KMS-11 (cell line): ENCODE results near the gene VHLL.

Source experiments
- H2AFZ ChIP-seq: fragments of 200-600 bp; sonication (generic); 2 replicates; pipeline ENCODE4 v1.6.1; 2016; ENCODE audit warnings: antibody characterized with exemption, mixed run types, low read depth
- H3K27ac ChIP-seq: fragments of 200-600 bp; sonication (generic); 2 replicates; pipeline ENCODE4 v1.6.1; 2016; ENCODE audit warnings: mild to moderate bottlenecking, mixed run types
- H3K27me3 ChIP-seq: fragments of 200-600 bp; sonication (generic); 2 replicates; pipeline ENCODE4 v1.6.1; 2017; ENCODE audit warnings: mild to moderate bottlenecking, low read depth, mixed run types, moderate library complexity; ENCODE audit not compliant: insufficient read depth
- H3K36me3 ChIP-seq: fragments of 200-600 bp; sonication (generic); 2 replicates; pipeline ENCODE4 v1.6.1; 2017; ENCODE audit warnings: mild to moderate bottlenecking, mixed run types; ENCODE audit not compliant: insufficient read depth
- H3K4me1 ChIP-seq: fragments of 200-600 bp; sonication (generic); 2 replicates; pipeline ENCODE4 v1.6.1; 2016; ENCODE audit warnings: mild to moderate bottlenecking, low read depth, mixed run types; ENCODE audit not compliant: poor library complexity, severe bottlenecking
- H3K4me2 ChIP-seq: fragments of 200-600 bp; sonication (generic); 2 replicates; pipeline ENCODE4 v1.7.0; 2016; ENCODE audit warnings: mild to moderate bottlenecking, mixed run types
- H3K4me3 ChIP-seq: fragments of 200-600 bp; sonication (generic); IDR thresholded peaks from 2 replicates; pipeline ENCODE4 v1.6.1; 2017; ENCODE audit warnings: low read depth, low read length, mixed read lengths; ENCODE audit not compliant: insufficient read depth
- H3K79me2 ChIP-seq: fragments of 200-600 bp; sonication (generic); 2 replicates; pipeline ENCODE4 v1.6.1; 2016; ENCODE audit warnings: low read depth, mixed run types; ENCODE audit not compliant: insufficient read depth
- H3K9ac ChIP-seq: fragments of 200-600 bp; sonication (generic); 2 replicates; pipeline ENCODE4 v1.6.1; 2016; ENCODE audit warnings: mild to moderate bottlenecking, mixed run types
- H4K20me1 ChIP-seq: fragments of 200-600 bp; sonication (generic); 2 replicates; pipeline ENCODE4 v1.6.1; 2016; ENCODE audit warnings: mild to moderate bottlenecking, mixed run types; ENCODE audit not compliant: insufficient read depth
- CTCF ChIP-seq: fragments of 200-600 bp; sonication (generic); conservative IDR thresholded peaks from 2 replicates; pipeline ENCODE4 v1.6.1; 2017; ENCODE audit warnings: low read depth, mild to moderate bottlenecking, antibody characterized with exemption, low read length, moderate library complexity, mixed read lengths

Gene VHLL

DNA sequence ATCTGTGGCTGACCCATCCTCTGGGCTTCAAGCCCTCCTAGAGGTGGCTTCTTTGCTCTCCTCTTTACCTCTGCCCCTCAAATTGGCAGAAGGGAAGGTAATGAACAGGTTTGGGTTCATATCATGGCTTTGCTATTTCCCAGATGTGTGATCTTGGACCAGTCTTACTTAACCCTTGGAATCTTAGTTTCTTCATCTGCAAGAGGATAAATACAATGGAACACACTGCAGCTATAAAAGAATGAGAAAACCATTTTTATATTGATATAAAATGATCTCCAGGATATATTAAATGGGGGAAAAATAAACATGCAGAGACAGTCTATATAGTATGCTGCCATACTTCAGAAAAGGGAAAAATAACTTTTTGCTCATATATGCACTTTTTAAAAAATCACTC is 9.2 kb downstream of the VHLL start:
- Histone ChIP-seq H3K9ac (no peak overlapping the region), H2AFZ (no peak overlapping the region), H3K4me3 (no peak overlapping the region), H3K79me2 (no peaks in the 10 kb centered on the region), H3K4me1 (peaks cover 15% of the 10 kb centered on the region), H3K36me3 (no peaks in the 10 kb centered on the region), H3K27me3 (no peaks in the 10 kb centered on the region), H3K27ac (no peak overlapping the region), H4K20me1 (no peaks in the 10 kb centered on the region), H3K4me2 (no peak overlapping the region)
- TF ChIP-seq CTCF, result no peak

GRCh38 chr1:156286061-156286460 is 13.0 kb downstream of the VHLL start:
- Histone ChIP-seq H3K9ac (no peak overlapping the region), H2AFZ (no peak overlapping the region), H3K79me2 (peaks cover 31% of the 10 kb centered on the region), H4K20me1 (no peaks in the 10 kb centered on the region), H3K27ac (no peak overlapping the region), H3K36me3 (no peaks in the 10 kb centered on the region), H3K27me3 (no peaks in the 10 kb centered on the region), H3K4me1 (peaks cover 27% of the 10 kb centered on the region), H3K4me2 (no peak overlapping the region), H3K4me3 (no peak overlapping the region)
- no peak for TF ChIP-seq CTCF

GRCh38 chr1:156285437-156285836 is 13.7 kb downstream of the VHLL start:
- H3K4me1 ChIP-seq, result peaks cover 27% of the 10 kb centered on the region
- H3K4me2 ChIP-seq, result no peak overlapping the region
- H3K4me3 ChIP-seq, result no peak overlapping the region
- peaks cover 6% of the 10 kb centered on the region for H4K20me1 ChIP-seq
- H3K27me3 ChIP-seq, result no peaks in the 10 kb centered on the region
- no peak for TF ChIP-seq CTCF
- no peak overlapping the region for H3K9ac ChIP-seq
- H2AFZ ChIP-seq, result no peak overlapping the region
- no peak overlapping the region for H3K27ac ChIP-seq
- H3K79me2 ChIP-seq, result peaks cover 37% of the 10 kb centered on the region
- no peaks in the 10 kb centered on the region for H3K36me3 ChIP-seq

- H3K79me2 ChIP-seq, result peaks cover 44% of the 10 kb centered on the region
- H3K4me1 ChIP-seq, result peaks cover 31% of the 10 kb centered on the region
- no peak overlapping the region for H3K27ac ChIP-seq
- TF ChIP-seq CTCF, result no peak
- H3K4me3 ChIP-seq, result no peak overlapping the region
- H3K36me3 ChIP-seq, result no peaks in the 10 kb centered on the region
- H3K27me3 ChIP-seq, result no peaks in the 10 kb centered on the region
- H4K20me1 ChIP-seq, result peaks cover 12% of the 10 kb centered on the region
- no peak overlapping the region for H3K4me2 ChIP-seq
- H2AFZ ChIP-seq, result no peak overlapping the region
- H3K9ac ChIP-seq, result no peak overlapping the region
Measured at GRCh38 chr1:156284757-156285156, 14.3 kb downstream of the VHLL start.
